PC-3 (cell line): ENCODE results near the gene BNC1. TPM values are rescaled to one million over a fixed set of nuclear protein-coding genes. Genes with fewer than 3 reads are reported as not detected.

Experiments used
- ATAC-seq: fragments of 200-7000 bp; cut with Tn5 transposase; 2 replicates; pipeline ENCODE4 v1.9.1; 2020; ENCODE audit warnings: mild to moderate bottlenecking, moderate library complexity
- Bru-seq: library from RNA; stranded (reverse); fragments of 400-500 nt; gene quantifications from one replicate; lab custom pipeline; 2021; lab: Mats Ljungman, UMichigan
- BruChase-seq, 2 experiments: library from RNA; stranded (reverse); fragments of 400-500 nt; gene quantifications; one replicate each; lab custom pipeline; 2021; lab: Mats Ljungman, UMichigan
- BruUV-seq: library from RNA; stranded (reverse); fragments of 400-500 nt; replicated peaks from 2 replicates; lab custom pipeline; 2021; lab: Mats Ljungman, UMichigan
- CTCF ChIA-PET: fragments of 300-600 bp; sonication (Branson Sonifier 250); formaldehyde crosslinking; loops from one replicate; lab custom pipeline; 2022; ENCODE audit warnings: antibody characterized with exemption; lab: Charles Lee
- POLR2A ChIA-PET: fragments of 300-600 bp; sonication (Branson Sonifier 250); formaldehyde crosslinking; loops from one replicate; lab custom pipeline; 2022; ENCODE audit warnings: antibody characterized with exemption; ENCODE audit not compliant: unreplicated experiment; lab: Charles Lee
- DNase-seq: peaks from one replicate; pipeline ENCODE4 v3.0.0-alpha.2; 2015
- H2AFZ ChIP-seq: fragments of 300-600 bp; sonication (generic); 2 replicates; pipeline ENCODE4 v1.6.0; 2016; ENCODE audit warnings: antibody characterized with exemption, low read length
- H3F3A ChIP-seq: fragments of 300-600 bp; sonication (generic); one replicate; pipeline ENCODE4 v1.6.0; 2017; ENCODE audit warnings: antibody characterized with exemption, low read length, control low read depth, mild to moderate bottlenecking; ENCODE audit not compliant: unreplicated experiment
- H3K27ac ChIP-seq: fragments of 300-600 bp; sonication (generic); 2 replicates; pipeline ENCODE4 v1.5.1; 2016; ENCODE audit warnings: mild to moderate bottlenecking, low read length
- H3K27me3 ChIP-seq: fragments of 300-600 bp; sonication (generic); 2 replicates; pipeline ENCODE4 v1.6.1; 2016; ENCODE audit warnings: low read length, mixed read lengths
- H3K36me3 ChIP-seq: fragments of 300-600 bp; sonication (generic); 2 replicates; pipeline ENCODE4 v1.6.1; 2016; ENCODE audit warnings: low read depth, mixed run types, low read length, mixed read lengths
- H3K4me1 ChIP-seq: fragments of 300-600 bp; sonication (generic); 2 replicates; pipeline ENCODE4 v1.5.1; 2016; ENCODE audit warnings: low read length; ENCODE audit not compliant: insufficient read depth
- H3K4me2 ChIP-seq: fragments of 300-600 bp; sonication (generic); 2 replicates; pipeline ENCODE4 v1.6.0; 2016; ENCODE audit warnings: low read length
- H3K4me3 ChIP-seq: fragments of 300-600 bp; sonication (generic); 2 replicates; pipeline ENCODE4 v1.5.1; 2016; ENCODE audit warnings: mild to moderate bottlenecking, low read length, mixed read lengths
- H3K79me2 ChIP-seq: fragments of 300-600 bp; sonication (generic); 2 replicates; pipeline ENCODE4 v1.6.1; 2017; ENCODE audit warnings: low read length, mixed read lengths
- H3K9ac ChIP-seq: fragments of 300-600 bp; sonication (generic); 2 replicates; pipeline ENCODE4 v1.6.0; 2016; ENCODE audit warnings: mild to moderate bottlenecking, low read length
- H3K9me2 ChIP-seq: fragments of 300-600 bp; sonication (generic); replicated peaks from 2 replicates; pipeline ENCODE4 v1.6.1; 2016; ENCODE audit warnings: mixed run types, low read length, mixed read lengths
- H3K9me3 ChIP-seq: fragments of 300-600 bp; sonication (generic); 2 replicates; pipeline ENCODE4 v1.6.1; 2016; ENCODE audit warnings: low read length, mixed read lengths
- H4K20me1 ChIP-seq: fragments of 300-600 bp; sonication (generic); 2 replicates; pipeline ENCODE4 v1.6.1; 2016; ENCODE audit warnings: low read length, mixed read lengths
- EZH2 ChIP-seq: fragments of 300-600 bp; sonication (generic); IDR thresholded peaks from one replicate; pipeline ENCODE4 v1.6.1; 2017; ENCODE audit warnings: antibody characterized with exemption, mild to moderate bottlenecking, low read length; ENCODE audit not compliant: unreplicated experiment
- EZH2phosphoT487 ChIP-seq: fragments of 300-600 bp; sonication (generic); IDR thresholded peaks from 2 replicates; pipeline ENCODE4 v1.6.1; 2018; ENCODE audit warnings: mild to moderate bottlenecking, antibody characterized with exemption, low read length, borderline replicate concordance
- intact Hi-C: fragments of 100-400 bp; cut with micrococcal nuclease; formaldehyde crosslinking; loops from 2 replicates; pipeline ENCODE4 v1.9.0; 2023
- long read RNA-seq: library from polyadenylated mRNA; unstranded; transcript quantifications from one replicate; pipeline ENCODE4 v2.0.0, GENCODE V29; 2021; ENCODE audit not compliant: unreplicated experiment
- total RNA-seq: library from RNA; depleted of rRNA; stranded (reverse); fragments of >200 nt; gene quantifications from 2 replicates; pipeline ENCODE4 v1.2.3, GENCODE V29; 2014; rRNA removed
- TF ChIP-seq, protein P1 (sequence below): fragments of 300-600 bp; sonication (generic); conservative IDR thresholded peaks from 2 replicates; pipeline ENCODE4 v1.5.1; 2017; ENCODE audit warnings: antibody characterized with exemption, low read depth, mild to moderate bottlenecking, low read length

The BNC1 gene, protein sequence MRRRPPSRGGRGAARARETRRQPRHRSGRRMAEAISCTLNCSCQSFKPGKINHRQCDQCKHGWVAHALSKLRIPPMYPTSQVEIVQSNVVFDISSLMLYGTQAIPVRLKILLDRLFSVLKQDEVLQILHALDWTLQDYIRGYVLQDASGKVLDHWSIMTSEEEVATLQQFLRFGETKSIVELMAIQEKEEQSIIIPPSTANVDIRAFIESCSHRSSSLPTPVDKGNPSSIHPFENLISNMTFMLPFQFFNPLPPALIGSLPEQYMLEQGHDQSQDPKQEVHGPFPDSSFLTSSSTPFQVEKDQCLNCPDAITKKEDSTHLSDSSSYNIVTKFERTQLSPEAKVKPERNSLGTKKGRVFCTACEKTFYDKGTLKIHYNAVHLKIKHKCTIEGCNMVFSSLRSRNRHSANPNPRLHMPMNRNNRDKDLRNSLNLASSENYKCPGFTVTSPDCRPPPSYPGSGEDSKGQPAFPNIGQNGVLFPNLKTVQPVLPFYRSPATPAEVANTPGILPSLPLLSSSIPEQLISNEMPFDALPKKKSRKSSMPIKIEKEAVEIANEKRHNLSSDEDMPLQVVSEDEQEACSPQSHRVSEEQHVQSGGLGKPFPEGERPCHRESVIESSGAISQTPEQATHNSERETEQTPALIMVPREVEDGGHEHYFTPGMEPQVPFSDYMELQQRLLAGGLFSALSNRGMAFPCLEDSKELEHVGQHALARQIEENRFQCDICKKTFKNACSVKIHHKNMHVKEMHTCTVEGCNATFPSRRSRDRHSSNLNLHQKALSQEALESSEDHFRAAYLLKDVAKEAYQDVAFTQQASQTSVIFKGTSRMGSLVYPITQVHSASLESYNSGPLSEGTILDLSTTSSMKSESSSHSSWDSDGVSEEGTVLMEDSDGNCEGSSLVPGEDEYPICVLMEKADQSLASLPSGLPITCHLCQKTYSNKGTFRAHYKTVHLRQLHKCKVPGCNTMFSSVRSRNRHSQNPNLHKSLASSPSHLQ
- total RNA-seq (0.92 and 2.4 TPM in 2 replicates), Bru-seq, nascent RNA (percentile 46 among the genes with signal in this experiment), BruChase-seq, experiment 1, labeled RNA remaining after a 6-hour chase (percentile 57 among the genes with signal in this experiment), BruChase-seq, experiment 2, labeled RNA remaining after a 2-hour chase (percentile 46 among the genes with signal in this experiment)
- long read RNA-seq, partial matches to known transcripts = 0 of 6 reads
- long read RNA-seq, other reads (novel, unspliced or antisense) = 2 of 6 reads

DNA sequence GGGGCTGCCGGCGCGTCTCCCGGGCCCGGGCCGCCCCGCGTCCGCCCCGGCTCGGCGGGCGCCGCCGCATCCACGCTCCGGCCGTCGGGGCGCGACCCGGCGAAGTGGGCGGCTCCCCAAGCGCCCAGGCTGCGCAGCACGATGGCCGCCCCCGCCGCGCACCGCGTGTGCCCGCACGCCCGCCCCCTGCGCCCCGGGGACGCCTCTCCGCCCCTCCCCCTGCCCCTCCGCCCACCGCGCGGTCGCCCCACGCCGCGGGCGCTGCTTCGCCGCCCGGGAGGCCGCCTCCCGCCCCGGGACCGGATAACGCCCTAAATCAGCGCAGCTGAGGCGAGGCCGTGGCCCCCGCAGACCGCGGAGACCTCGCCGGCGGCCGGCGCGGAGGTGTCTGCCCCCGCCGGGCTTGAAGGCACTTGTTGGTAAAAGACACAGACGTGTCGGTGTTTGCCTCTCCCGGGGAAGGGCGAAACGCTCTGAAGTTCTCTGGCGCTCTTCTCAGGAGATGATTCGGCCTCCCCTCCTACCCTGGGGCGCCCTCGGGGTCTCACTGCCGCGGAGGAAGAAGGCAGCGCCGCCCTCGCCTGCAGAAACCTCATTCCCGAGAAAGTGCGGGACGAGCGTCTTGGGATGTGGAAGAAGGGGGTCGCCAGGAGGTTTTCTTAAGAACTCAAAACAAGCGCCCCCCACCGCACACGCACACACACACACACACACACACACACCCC is at the start of gene BNC1:
BNC1 (minus strand) TSS at position 106 of the 725 bp plus-strand sequence; CDS start at position 70, 36 bp downstream.
- Histone ChIP-seq H3K27ac (peak within 1 kb of the TSS; percentile 94), H3F3A (peaks cover 9% of the 10 kb centered on the region), H3K27me3 (no peaks in the 10 kb centered on the region), H3K9ac (peak within 1 kb of the TSS; percentile 80), H2AFZ (no peak within 1 kb of the TSS), H3K4me1 (peaks cover 62% of the 10 kb centered on the region), H4K20me1 (no peaks in the 10 kb centered on the region), H3K4me2 (peak within 1 kb of the TSS; percentile 80), H3K4me3 (peak within 1 kb of the TSS; percentile 64), H3K79me2 (peaks cover 49% of the 10 kb centered on the region), H3K36me3 (no peaks in the 10 kb centered on the region), H3K9me3 (no peaks in the 10 kb centered on the region), H3K9me2 (no peaks in the 10 kb centered on the region)
- no peak for ATAC-seq
- BruUV-seq = no TSS peak
- POLR2A ChIA-PET = no interaction called here
- DNase-seq = no peak
- intact Hi-C loops = loop anchor here (5.0 kb wide), 1 partner anchor 32 kb away; no protein-coding TSS in a partner anchor
- TF ChIP-seq, protein P1, sequence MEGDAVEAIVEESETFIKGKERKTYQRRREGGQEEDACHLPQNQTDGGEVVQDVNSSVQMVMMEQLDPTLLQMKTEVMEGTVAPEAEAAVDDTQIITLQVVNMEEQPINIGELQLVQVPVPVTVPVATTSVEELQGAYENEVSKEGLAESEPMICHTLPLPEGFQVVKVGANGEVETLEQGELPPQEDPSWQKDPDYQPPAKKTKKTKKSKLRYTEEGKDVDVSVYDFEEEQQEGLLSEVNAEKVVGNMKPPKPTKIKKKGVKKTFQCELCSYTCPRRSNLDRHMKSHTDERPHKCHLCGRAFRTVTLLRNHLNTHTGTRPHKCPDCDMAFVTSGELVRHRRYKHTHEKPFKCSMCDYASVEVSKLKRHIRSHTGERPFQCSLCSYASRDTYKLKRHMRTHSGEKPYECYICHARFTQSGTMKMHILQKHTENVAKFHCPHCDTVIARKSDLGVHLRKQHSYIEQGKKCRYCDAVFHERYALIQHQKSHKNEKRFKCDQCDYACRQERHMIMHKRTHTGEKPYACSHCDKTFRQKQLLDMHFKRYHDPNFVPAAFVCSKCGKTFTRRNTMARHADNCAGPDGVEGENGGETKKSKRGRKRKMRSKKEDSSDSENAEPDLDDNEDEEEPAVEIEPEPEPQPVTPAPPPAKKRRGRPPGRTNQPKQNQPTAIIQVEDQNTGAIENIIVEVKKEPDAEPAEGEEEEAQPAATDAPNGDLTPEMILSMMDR = no peak
- TF ChIP-seq EZH2phosphoT487 = no peak
- no peak for TF ChIP-seq EZH2
- CTCF ChIA-PET = no interaction called here

DNA sequence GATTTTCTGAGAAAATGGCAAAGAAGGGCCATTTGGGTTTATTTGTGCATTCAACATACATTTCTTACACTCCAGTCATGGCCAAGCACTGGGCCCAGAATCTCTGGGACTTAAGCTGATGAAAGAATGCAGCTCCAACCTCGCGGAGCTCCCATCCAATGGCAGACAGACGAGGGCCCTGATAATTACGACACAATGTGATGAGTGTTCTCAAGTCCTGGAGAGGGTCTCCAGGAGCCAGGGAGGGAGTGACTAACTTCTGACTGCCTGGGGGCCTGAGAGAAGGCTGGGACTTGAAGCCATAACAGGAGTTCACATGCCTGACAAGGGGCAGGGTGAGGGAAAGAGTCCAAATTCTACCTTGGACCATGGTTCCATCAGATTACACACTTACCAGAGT is 42.6 kb upstream of the BNC1 start:
- TF ChIP-seq, protein P1 = no peak
- TF ChIP-seq EZH2phosphoT487 (no peak), EZH2 (no peak)
- DNase-seq = no peak
- CTCF ChIA-PET = no interaction called here
- Histone ChIP-seq H3K79me2 (no peaks in the 10 kb centered on the region), H3K4me1 (peaks cover 11% of the 10 kb centered on the region), H3F3A (no peaks in the 10 kb centered on the region), H3K9me3 (no peaks in the 10 kb centered on the region), H3K27me3 (no peaks in the 10 kb centered on the region), H4K20me1 (no peaks in the 10 kb centered on the region), H3K4me2 (no peak overlapping the region), H3K9me2 (no peaks in the 10 kb centered on the region), H3K9ac (no peak overlapping the region), H2AFZ (no peak overlapping the region), H3K4me3 (no peak overlapping the region), H3K27ac (no peak overlapping the region), H3K36me3 (no peaks in the 10 kb centered on the region)
- intact Hi-C loops = no loop called here
- no TSS peak for BruUV-seq
- POLR2A ChIA-PET = interaction anchor here (0.6 kb wide), 1 partner anchor 23 kb away, joined by 3 read pairs; no protein-coding TSS in a partner anchor
- no peak for ATAC-seq
